ENCODE data around the gene DIAPH3. TPM values are rescaled to one million over a fixed set of nuclear protein-coding genes. Genes with fewer than 3 reads are reported as not detected.

DIAPH3 gene
- polyA plus RNA-seq, 1 of the 3 experiments (the other 2 are of a cell fraction) = 5.4 TPM

DNA sequence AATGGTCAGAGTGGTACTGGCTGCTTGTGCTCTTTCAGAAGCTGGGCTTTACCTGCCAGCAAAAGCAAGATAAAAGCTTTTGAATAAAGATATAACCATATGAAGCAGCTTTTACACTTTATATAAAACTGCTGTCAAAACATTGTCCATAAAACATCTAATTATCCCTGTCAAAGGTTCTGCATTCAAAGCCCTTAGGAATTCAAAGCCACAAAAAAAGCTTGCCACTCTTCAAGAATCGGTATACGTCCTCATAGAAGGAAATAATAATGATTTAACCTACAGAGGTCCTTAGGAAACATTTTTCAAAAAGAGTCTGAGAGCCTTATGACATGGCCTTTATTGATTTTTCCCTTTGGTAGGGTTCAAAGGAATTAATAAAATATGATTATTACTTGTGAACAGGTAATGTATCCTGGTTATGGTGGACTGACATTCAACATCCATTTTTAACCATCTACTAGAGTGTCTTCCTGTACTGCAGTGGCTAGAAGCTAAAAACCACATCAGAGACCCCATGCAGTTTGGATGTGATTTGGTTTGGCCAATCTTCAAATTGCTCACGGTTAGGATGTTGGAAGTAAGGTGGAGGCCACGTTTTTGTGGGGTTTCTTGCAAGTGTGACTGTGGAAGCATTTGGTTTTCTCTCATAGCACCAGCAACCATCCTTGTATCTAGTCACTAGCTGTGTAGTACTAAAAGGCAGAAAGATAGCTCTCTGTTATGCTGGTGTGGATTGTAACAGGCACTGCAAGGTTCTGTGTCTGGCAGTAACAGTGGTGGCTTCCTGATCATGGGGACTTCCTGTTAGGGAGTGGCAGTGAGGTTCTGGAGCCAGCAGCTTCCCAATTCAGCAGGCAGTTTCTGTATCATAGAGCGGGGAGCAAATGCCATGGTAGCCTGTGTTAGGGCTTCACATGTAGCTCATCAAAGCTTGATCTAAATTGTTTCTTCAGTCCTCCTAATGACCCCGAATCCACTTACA is 441.5 kb downstream of the DIAPH3 start:
- H4K20me1 ChIP-seq (ENCODE audit: insufficient read depth) = no peaks in the 10 kb centered on the region
- H3K36me3 ChIP-seq (replicated peaks in 1 of 2; ENCODE audit: control insufficient read depth in 1 of 2, insufficient read depth in 2 of 2, low read length in 1 of 2) = no peaks in the 10 kb centered on the region
- H3K4me2 ChIP-seq = no peak overlapping the region
- H3K9me3 ChIP-seq = no peaks in the 10 kb centered on the region
- ChIA-PET CTCF (interaction anchor here (0.5 to 1.4 kb wide), 2 partner anchors 9 to 1017 kb away, joined by 3 to 5 read pairs; no protein-coding TSS in a partner anchor), POLR2A (no interaction called here)
- no peak overlapping the region for H3K4me3 ChIP-seq (ENCODE audit: low read depth in 2 of 2, low read length in 1 of 2)
- 91% methylated on average over 5 of the region's 6 CpGs for WGBS (ENCODE audit: low lambda C conversion rate)
- H3K9me2 ChIP-seq = no peaks in the 10 kb centered on the region
- no peaks in the 10 kb centered on the region for H3K79me2 ChIP-seq (ENCODE audit: insufficient read depth)
- no peak overlapping the region for H3K27ac ChIP-seq (ENCODE audit: low read depth in 2 of 2, low read length in 1 of 2)
- H3F3A ChIP-seq (replicated peaks; ENCODE audit: insufficient read depth) = no peaks in the 10 kb centered on the region
- no peaks in the 10 kb centered on the region for H3K27me3 ChIP-seq (ENCODE audit: insufficient read depth)
- H3K9ac ChIP-seq = no peak overlapping the region
- peaks cover 0 to 4% of the 10 kb centered on the region in 2 experiments; a peak in 2 of 4 replicates for H3K4me1 ChIP-seq (ENCODE audit: control insufficient read depth in 1 of 2, insufficient read depth in 2 of 2, low read depth in 1 of 2, low read length in 1 of 2)
- DNase-seq = no peak
- no peak overlapping the region for H2AFZ ChIP-seq (ENCODE audit: low read depth)
- TF ChIP-seq GABPA (IDR thresholded peaks at IDR 0.05; ENCODE audit: low read depth) = no peak
- TF ChIP-seq, protein P1, sequence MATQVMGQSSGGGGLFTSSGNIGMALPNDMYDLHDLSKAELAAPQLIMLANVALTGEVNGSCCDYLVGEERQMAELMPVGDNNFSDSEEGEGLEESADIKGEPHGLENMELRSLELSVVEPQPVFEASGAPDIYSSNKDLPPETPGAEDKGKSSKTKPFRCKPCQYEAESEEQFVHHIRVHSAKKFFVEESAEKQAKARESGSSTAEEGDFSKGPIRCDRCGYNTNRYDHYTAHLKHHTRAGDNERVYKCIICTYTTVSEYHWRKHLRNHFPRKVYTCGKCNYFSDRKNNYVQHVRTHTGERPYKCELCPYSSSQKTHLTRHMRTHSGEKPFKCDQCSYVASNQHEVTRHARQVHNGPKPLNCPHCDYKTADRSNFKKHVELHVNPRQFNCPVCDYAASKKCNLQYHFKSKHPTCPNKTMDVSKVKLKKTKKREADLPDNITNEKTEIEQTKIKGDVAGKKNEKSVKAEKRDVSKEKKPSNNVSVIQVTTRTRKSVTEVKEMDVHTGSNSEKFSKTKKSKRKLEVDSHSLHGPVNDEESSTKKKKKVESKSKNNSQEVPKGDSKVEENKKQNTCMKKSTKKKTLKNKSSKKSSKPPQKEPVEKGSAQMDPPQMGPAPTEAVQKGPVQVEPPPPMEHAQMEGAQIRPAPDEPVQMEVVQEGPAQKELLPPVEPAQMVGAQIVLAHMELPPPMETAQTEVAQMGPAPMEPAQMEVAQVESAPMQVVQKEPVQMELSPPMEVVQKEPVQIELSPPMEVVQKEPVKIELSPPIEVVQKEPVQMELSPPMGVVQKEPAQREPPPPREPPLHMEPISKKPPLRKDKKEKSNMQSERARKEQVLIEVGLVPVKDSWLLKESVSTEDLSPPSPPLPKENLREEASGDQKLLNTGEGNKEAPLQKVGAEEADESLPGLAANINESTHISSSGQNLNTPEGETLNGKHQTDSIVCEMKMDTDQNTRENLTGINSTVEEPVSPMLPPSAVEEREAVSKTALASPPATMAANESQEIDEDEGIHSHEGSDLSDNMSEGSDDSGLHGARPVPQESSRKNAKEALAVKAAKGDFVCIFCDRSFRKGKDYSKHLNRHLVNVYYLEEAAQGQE (IDR thresholded peaks at IDR 0.05; ENCODE audit: low read depth, low read length) = no peak
- no peak for TF ChIP-seq TCF12 (IDR thresholded peaks at IDR 0.05)
- no peak for TF ChIP-seq SIN3A (IDR thresholded peaks at IDR 0.05; ENCODE audit: borderline replicate concordance, low read depth, low read length)
- no peak for TF ChIP-seq MXI1 (IDR thresholded peaks at IDR 0.05; ENCODE audit: low read depth, low read length)
- TF ChIP-seq, protein P2, sequence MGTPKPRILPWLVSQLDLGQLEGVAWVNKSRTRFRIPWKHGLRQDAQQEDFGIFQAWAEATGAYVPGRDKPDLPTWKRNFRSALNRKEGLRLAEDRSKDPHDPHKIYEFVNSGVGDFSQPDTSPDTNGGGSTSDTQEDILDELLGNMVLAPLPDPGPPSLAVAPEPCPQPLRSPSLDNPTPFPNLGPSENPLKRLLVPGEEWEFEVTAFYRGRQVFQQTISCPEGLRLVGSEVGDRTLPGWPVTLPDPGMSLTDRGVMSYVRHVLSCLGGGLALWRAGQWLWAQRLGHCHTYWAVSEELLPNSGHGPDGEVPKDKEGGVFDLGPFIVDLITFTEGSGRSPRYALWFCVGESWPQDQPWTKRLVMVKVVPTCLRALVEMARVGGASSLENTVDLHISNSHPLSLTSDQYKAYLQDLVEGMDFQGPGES (IDR thresholded peaks at IDR 0.05; ENCODE audit: low read depth, low read length) = no peak
- TF ChIP-seq, protein P3, sequence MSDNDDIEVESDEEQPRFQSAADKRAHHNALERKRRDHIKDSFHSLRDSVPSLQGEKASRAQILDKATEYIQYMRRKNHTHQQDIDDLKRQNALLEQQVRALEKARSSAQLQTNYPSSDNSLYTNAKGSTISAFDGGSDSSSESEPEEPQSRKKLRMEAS (IDR thresholded peaks at IDR 0.05; ENCODE audit: low read depth) = no peak
- no peak for TF ChIP-seq POLR2AphosphoS5 (IDR thresholded peaks at IDR 0.05; ENCODE audit: low read depth, low read length)
- TF ChIP-seq, protein P4, sequence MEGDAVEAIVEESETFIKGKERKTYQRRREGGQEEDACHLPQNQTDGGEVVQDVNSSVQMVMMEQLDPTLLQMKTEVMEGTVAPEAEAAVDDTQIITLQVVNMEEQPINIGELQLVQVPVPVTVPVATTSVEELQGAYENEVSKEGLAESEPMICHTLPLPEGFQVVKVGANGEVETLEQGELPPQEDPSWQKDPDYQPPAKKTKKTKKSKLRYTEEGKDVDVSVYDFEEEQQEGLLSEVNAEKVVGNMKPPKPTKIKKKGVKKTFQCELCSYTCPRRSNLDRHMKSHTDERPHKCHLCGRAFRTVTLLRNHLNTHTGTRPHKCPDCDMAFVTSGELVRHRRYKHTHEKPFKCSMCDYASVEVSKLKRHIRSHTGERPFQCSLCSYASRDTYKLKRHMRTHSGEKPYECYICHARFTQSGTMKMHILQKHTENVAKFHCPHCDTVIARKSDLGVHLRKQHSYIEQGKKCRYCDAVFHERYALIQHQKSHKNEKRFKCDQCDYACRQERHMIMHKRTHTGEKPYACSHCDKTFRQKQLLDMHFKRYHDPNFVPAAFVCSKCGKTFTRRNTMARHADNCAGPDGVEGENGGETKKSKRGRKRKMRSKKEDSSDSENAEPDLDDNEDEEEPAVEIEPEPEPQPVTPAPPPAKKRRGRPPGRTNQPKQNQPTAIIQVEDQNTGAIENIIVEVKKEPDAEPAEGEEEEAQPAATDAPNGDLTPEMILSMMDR (IDR thresholded peaks at IDR 0.05) = no peak
- TF ChIP-seq MEF2A (IDR thresholded peaks at IDR 0.05; ENCODE audit: borderline replicate concordance, low read depth) = no peak
- TF ChIP-seq, protein P5, sequence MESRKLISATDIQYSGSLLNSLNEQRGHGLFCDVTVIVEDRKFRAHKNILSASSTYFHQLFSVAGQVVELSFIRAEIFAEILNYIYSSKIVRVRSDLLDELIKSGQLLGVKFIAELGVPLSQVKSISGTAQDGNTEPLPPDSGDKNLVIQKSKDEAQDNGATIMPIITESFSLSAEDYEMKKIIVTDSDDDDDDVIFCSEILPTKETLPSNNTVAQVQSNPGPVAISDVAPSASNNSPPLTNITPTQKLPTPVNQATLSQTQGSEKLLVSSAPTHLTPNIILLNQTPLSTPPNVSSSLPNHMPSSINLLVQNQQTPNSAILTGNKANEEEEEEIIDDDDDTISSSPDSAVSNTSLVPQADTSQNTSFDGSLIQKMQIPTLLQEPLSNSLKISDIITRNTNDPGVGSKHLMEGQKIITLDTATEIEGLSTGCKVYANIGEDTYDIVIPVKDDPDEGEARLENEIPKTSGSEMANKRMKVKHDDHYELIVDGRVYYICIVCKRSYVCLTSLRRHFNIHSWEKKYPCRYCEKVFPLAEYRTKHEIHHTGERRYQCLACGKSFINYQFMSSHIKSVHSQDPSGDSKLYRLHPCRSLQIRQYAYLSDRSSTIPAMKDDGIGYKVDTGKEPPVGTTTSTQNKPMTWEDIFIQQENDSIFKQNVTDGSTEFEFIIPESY (IDR thresholded peaks at IDR 0.05; ENCODE audit: borderline replicate concordance, low read depth) = no peak
- no peak for TF ChIP-seq GATA2 (CRISPR knock-in tag; IDR thresholded peaks at IDR 0.05)
- TF ChIP-seq RFX5 (IDR thresholded peaks at IDR 0.05; ENCODE audit: low read length) = no peak
- TF ChIP-seq FOSL2 (IDR thresholded peaks at IDR 0.05; ENCODE audit: borderline replicate concordance, low read depth) = no peak
- TF ChIP-seq RXRA (IDR thresholded peaks at IDR 0.05; ENCODE audit: borderline replicate concordance, low read depth) = no peak
- no peak for TF ChIP-seq EP300 (IDR thresholded peaks at IDR 0.05; ENCODE audit: borderline replicate concordance in 1 of 2, low read depth in 1 of 2, low read length in 1 of 2)
- TF ChIP-seq FOXJ3 (CRISPR knock-in tag; IDR thresholded peaks at IDR 0.05) = no peak
- no peak for TF ChIP-seq ELF1 (IDR thresholded peaks at IDR 0.05)
- TF ChIP-seq RAD21 (IDR thresholded peaks at IDR 0.05; ENCODE audit: low read length) = no peak
- no peak for TF ChIP-seq NFIC (IDR thresholded peaks at IDR 0.05; ENCODE audit: borderline replicate concordance)

All from SK-N-SH (cell line).